ENCODE results near the gene RANBP1. TPM values are rescaled to one million over a fixed set of nuclear protein-coding genes. Genes with fewer than 3 reads are reported as not detected.

The RANBP1 gene
- total RNA-seq, 1 experiment from 2014 or later = 195 TPM

DNA sequence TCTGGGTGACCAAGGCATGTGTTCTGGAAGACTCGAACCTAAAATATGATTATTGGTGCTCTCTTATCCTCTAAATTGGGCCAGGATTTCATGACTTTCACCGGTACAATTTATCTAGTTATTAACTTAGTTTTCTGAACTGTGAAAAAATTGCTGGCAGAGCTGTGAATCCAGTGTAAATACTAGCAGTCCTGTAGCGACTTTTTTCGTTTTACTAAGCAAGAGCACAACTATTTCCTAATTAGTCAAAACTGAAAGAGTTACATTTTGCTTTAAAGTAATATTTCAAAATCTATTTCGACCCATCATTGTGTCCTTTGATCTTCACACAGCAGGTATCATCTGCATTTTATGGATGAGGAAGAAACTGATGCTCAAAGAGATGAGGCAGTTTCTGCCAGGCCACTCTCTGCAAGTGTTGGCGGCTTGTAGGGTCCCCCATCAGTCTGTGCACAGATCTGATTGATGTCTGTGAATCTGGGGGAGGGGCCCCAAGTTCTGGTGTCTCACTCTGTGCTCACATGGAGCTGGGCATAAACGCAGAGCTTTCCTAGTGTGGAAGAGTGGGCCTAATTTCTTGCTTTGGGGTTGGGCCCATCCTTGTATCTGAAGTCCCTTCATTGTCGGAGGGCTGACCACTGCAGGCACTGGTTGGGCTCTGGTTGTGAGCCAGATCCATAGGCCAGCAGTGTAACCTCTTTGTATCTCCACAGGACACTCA, 2.6 kb downstream of the RANBP1 start:
- Mint-ChIP-seq H3K36me3 (ENCODE audit: insufficient read depth, unreplicated experiment) (peaks cover 53% of the 10 kb centered on the region), H3K4me1 (ENCODE audit: insufficient read depth, unreplicated experiment) (peaks cover 9% of the 10 kb centered on the region), H3K9me3 (ENCODE audit: unreplicated experiment) (no peaks in the 10 kb centered on the region), H3K27me3 (ENCODE audit: insufficient read depth, unreplicated experiment) (no peaks in the 10 kb centered on the region), H3K27ac (ENCODE audit: low read depth, unreplicated experiment) (no peak overlapping the region), H3K4me3 (ENCODE audit: unreplicated experiment) (peak overlapping the region; percentile 85)
- TF ChIP-seq, protein P1, sequence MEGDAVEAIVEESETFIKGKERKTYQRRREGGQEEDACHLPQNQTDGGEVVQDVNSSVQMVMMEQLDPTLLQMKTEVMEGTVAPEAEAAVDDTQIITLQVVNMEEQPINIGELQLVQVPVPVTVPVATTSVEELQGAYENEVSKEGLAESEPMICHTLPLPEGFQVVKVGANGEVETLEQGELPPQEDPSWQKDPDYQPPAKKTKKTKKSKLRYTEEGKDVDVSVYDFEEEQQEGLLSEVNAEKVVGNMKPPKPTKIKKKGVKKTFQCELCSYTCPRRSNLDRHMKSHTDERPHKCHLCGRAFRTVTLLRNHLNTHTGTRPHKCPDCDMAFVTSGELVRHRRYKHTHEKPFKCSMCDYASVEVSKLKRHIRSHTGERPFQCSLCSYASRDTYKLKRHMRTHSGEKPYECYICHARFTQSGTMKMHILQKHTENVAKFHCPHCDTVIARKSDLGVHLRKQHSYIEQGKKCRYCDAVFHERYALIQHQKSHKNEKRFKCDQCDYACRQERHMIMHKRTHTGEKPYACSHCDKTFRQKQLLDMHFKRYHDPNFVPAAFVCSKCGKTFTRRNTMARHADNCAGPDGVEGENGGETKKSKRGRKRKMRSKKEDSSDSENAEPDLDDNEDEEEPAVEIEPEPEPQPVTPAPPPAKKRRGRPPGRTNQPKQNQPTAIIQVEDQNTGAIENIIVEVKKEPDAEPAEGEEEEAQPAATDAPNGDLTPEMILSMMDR (IDR thresholded peaks at IDR 0.05; ENCODE audit: unreplicated experiment) = no peak
- intact Hi-C loops (cut with micrococcal nuclease) = loop anchor here (10.0 kb wide), 1 partner anchor 144 kb away; no protein-coding TSS in a partner anchor
- POLR2A ChIA-PET = interaction anchor here (0.6 to 3.8 kb wide), 9 partner anchors 8 to 787 kb away, joined by 3 to 17 read pairs (median 4); partner anchors contain the start of gene DGCR6L
- CTCF ChIA-PET = interaction anchor here (0.7 to 1.3 kb wide), 2 partner anchors 10 to 167 kb away, joined by 4 to 5 read pairs; no protein-coding TSS in a partner anchor
- DNase-seq (ENCODE audit: unreplicated experiment) = no peak
- BruUV-seq (replicated peaks) = TSS peak; percentile 51

DNA sequence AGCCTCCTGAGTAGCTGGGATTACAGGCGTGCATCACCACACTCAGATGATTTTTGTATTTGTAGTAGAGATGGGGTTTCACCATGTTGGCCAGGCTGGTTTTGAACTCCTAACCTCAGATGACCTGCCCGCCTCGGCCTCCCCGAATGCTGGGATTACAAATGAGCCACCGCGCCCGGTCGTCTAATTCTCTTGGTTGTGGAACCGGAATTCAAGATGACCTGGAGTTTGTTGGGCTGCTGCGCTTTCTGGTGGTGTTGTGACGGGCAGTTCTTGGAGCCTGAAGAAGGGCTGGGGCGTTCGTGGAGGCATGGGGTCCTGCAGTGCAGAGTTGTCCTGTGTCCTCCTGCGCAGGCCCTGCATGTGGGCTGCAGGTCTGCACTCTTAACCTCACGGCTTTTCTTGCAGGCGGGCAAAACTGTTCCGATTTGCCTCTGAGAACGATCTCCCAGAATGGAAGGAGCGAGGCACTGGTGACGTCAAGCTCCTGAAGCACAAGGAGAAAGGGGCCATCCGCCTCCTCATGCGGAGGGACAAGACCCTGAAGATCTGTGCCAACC, 6.0 kb downstream of the RANBP1 start:
- TF ChIP-seq, protein P1 (IDR thresholded peaks at IDR 0.05; ENCODE audit: unreplicated experiment) = no peak
- CTCF ChIA-PET = interaction anchor here (0.6 kb wide), 1 partner anchor 148 kb away, joined by 4 read pairs; no protein-coding TSS in a partner anchor
- Mint-ChIP-seq H3K27ac (ENCODE audit: low read depth, unreplicated experiment) (no peak overlapping the region), H3K4me1 (ENCODE audit: insufficient read depth, unreplicated experiment) (peaks cover 4% of the 10 kb centered on the region), H3K36me3 (ENCODE audit: insufficient read depth, unreplicated experiment) (peaks cover 61% of the 10 kb centered on the region), H3K4me3 (ENCODE audit: unreplicated experiment) (no peak overlapping the region), H3K27me3 (ENCODE audit: insufficient read depth, unreplicated experiment) (no peaks in the 10 kb centered on the region), H3K9me3 (ENCODE audit: unreplicated experiment) (no peaks in the 10 kb centered on the region)
- BruUV-seq (replicated peaks) = no TSS peak
- no peak for DNase-seq (ENCODE audit: unreplicated experiment)
- POLR2A ChIA-PET = no interaction called here
- intact Hi-C loops (cut with micrococcal nuclease) = no loop called here

DNA sequence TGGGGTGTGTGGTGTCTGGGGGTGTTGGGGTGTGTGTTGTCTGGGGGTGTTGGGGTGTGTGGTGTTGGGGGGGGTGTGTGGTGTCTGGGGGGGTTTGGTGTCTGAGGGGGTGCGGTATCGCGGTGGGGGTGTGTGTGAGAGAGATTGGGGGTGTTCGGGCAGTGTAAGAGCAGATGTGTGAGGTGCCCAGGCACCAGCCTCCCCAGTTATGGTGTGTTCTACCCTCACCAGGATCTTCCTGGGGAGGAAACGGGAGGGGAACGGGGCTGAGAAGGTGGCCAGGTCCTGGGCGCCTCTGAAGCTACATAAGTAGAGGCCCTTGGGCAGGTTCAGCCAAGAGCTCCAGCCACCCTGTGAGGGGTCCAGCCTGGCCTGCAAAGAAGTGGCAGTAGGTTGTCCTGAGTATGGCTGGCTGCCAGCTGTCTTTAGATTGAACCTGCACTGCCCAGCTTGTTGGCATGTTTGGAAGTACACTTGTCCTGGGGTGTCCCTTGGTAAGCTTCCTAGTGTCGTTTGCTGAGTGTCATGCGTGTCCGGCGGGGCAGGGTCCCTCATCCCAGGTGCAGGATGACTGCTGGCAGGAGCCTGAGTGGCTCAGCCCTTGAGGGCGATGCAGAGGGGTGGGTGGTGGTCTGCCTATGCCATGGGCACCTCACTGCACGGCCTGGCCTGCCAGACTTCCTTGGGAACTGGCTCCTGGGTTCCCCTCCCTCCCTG, 7.6 kb downstream of the RANBP1 start:
- Mint-ChIP-seq H3K4me3 (ENCODE audit: unreplicated experiment) (no peak overlapping the region), H3K9me3 (ENCODE audit: unreplicated experiment) (no peaks in the 10 kb centered on the region), H3K4me1 (ENCODE audit: insufficient read depth, unreplicated experiment) (peaks cover 4% of the 10 kb centered on the region), H3K27ac (ENCODE audit: low read depth, unreplicated experiment) (no peak overlapping the region), H3K27me3 (ENCODE audit: insufficient read depth, unreplicated experiment) (no peaks in the 10 kb centered on the region), H3K36me3 (ENCODE audit: insufficient read depth, unreplicated experiment) (peaks cover 70% of the 10 kb centered on the region)
- TF ChIP-seq, protein P1 (IDR thresholded peaks at IDR 0.05; ENCODE audit: unreplicated experiment) = no peak
- CTCF ChIA-PET = no interaction called here
- POLR2A ChIA-PET = no interaction called here
- intact Hi-C loops (cut with micrococcal nuclease) = no loop called here
- DNase-seq (ENCODE audit: unreplicated experiment) = no peak
- BruUV-seq (replicated peaks) = no TSS peak

DNA sequence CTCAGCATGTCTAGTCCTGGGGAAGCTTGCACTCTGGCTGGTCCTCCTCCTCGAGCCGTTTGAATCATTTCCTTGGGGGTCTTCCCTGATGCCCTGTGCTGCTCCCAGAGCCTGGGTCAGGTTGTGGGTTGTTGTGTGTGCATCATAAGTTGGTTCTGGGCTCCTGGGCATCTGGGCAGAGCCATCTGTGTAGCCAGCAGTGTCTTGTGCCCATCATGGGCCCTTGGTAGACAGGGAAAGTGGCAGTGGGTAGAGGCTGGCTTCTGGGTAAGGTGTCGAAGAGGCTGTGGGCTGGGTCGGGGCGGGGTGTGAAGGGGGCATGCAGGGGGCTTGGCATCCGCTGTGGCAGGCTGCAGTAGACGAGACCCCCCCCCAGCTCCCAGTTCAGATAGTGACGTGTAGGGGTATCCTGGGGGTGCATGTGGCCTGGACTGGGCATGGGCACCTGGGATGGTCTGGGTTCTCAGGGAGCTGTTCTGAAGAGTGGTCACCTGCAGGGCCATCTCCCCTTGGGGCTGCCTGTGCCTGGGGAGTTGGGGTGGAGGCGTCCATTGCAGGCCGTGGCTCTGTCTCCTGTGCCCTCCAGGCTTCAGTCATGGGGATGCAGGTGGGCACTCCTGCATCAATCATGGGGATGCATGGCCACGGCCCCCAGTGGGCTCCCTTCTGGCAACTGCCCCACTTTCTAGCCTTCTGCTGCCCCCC, 8.3 kb downstream of the RANBP1 start:
- peaks cover 65% of the 10 kb centered on the region for H3K36me3 Mint-ChIP-seq (ENCODE audit: insufficient read depth, unreplicated experiment)
- no TSS peak for BruUV-seq (replicated peaks)
- H3K27ac Mint-ChIP-seq (ENCODE audit: low read depth, unreplicated experiment) = no peak overlapping the region
- no peak for DNase-seq (ENCODE audit: unreplicated experiment)
- no peak overlapping the region for H3K4me3 Mint-ChIP-seq (ENCODE audit: unreplicated experiment)
- H3K9me3 Mint-ChIP-seq (ENCODE audit: unreplicated experiment) = no peaks in the 10 kb centered on the region
- TF ChIP-seq, protein P1 (IDR thresholded peaks at IDR 0.05; ENCODE audit: unreplicated experiment) = no peak
- ChIA-PET POLR2A (no interaction called here), CTCF (no interaction called here)
- H3K27me3 Mint-ChIP-seq (ENCODE audit: insufficient read depth, unreplicated experiment) = no peaks in the 10 kb centered on the region
- H3K4me1 Mint-ChIP-seq (ENCODE audit: insufficient read depth, unreplicated experiment) = no peaks in the 10 kb centered on the region
- intact Hi-C loops (cut with micrococcal nuclease) = no loop called here
